Activated naive CD4-positive, alpha-beta T cell treated with Interleukin-2 at 50 U/mL for 16 hours (primary cell): ENCODE data around the gene DOCK4.

Experiments used
- DNase-seq: peaks from one replicate; pipeline ENCODE4 v3.0.0-alpha.2; 2020

DOCK4 gene

DNA sequence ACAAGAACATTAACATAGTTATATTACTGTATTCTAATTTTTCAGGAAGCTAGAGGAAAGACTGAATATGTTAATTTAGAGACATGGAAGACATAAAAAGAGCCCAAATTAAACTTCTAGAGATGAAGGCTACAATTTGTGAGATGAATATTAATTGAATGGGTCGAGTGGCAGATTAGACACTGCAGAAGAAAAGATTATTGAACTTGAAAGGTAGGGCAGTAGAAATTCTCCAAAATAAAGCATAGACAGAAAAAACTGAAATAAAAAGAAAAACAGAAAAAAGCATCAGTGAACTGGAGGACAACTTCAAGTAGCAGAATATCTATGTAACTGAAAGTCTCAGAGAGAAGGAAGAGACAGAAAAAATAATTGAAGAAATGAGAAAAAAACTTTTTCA, 369.6 kb downstream of the DOCK4 start:
- no peak for DNase-seq

DNA sequence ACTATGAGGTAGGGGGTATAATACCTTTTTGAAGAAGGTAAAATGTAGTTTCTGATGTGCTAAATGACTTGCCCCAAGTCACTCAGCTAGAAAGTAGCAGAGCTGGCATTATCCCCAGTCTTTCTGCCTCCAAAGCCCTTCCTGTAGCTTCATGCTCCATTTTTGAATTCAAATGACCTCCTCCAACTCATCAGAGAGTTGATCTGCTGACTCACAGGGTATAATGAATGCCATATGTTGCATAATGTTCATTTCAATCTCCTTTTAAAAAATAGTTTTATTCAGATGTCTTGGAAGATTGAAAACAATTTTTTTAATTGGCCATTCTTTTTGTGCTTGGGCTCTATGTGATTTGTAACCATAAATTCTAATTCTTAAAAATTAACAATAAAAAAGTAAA, 371.1 kb downstream of the DOCK4 start:
- DNase-seq: no peak

DNA sequence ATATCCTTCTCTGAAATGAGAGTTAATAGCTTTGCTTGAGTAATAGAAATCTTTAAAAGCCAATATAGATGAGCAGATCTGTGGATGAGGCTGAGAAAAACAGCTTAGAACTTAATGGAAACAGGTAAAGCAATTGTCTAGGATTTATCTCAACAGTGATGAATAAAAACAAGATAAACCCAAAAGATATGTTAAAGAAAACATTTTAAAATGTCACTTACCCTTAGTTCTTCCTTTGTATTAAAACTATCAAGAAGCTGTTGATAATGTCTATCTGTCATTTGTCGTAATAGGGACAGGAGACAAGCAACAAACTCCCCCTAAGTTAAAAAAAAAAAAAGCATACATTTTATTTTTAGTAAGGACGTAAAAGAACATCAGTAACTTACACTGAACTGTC, 371.8 kb downstream of the DOCK4 start:
- DNase-seq: no peak

DNA sequence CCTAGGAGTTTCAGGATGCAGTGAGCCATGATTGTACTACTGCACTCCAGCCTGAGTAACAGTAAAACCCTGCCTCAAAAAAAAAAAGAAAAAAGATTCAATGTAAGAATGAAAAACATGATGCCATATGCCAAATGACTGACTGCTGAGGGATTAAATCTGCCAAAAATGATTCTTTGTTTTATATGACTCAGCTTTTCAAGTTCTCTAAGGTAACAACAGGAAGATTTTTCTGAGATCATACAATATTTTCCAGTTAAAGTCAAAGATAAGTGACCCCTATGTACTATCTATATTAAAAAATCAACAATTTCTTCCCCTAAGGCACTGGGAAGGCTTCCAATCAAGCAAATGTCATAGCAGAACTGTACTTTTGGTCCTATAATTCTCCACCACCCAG, 372.7 kb downstream of the DOCK4 start:
- no peak for DNase-seq

DNA sequence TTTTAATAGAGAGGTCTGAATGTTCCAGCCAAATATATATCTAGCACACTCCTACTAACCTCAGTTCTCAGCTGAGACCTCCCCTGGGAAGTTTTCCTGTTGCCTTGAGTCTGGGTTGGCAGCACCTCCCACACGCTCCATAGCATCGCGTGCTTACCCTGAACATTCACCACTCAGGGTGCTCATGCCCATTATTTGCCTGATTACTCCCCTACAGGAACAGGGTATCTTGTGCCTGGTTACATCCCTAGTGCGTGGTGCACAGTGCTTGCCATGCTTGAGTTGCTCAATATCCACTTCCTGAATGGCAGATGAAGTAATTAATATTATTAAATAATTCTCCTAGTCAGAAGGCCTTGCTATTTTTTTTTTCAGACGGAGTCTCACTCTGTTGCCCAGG, 374.0 kb downstream of the DOCK4 start:
- DNase-seq: no peak

DNA sequence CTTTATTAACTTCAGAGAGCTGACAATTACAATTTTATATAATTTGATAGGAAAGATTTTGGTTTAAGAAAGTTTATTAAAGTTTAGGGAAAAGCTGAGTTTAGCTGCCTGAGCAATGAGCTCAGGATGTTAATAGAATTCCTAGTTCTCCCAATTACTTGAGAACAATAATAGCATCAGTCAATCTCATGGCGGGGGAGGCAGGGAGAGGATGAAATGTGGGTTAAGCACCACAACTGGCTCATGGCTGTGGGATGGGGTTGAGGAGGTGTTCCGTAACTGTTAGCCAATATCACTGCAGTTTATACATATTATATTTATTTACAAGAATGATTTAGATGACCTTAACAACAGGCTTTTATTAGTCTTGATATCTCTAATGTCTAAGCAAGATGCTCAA, 377.0 kb downstream of the DOCK4 start:
- no peak for DNase-seq

DNA sequence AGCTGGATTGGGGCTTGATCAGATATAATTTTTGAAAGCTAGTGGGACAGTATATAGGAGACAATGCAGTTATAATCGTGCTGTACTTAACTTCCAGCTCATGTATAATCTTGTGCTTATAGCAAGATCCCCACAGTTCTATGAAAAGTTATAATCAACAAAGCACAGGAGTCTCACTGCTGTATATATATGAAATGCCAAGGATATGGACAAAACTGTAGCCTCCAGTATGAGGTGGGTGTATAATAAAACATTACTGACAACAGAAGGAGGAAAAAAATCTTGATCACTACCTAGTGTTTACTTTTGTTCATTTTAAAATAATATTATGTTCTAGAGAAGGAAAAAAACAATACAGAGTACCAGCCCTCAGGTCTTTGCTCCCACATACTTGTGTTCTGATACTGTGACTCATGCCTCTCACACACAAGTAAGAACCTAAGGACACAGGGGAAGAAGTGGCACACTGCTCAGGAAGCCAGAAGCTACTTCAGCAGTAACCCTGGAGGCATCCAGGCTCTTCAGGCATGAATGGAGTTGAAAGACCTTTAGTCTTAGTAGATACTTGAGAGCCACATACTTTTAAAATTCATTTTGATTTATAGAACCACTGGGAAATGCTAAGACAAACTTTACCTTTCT, 378.2 kb downstream of the DOCK4 start:
- no peak for DNase-seq

DNA sequence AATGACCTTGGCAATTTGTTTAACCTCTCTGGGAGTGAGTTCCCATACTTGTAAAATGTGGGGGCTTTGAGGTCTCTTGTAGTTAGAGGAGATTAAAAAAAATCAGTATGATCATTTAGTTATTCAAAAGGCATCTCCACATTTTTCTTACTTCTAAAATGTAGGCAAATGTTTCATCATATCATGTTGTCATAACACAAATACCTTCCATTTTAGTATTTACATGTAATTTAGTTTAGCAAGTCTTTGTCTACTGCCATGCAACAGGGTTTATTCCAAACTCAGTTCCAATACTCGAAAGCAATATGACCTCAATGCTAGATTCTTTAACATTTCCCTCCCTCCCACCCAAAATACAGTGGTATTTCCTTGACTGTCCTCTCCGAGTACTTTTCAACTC, 381.2 kb downstream of the DOCK4 start:
- DNase-seq: no peak

DNA sequence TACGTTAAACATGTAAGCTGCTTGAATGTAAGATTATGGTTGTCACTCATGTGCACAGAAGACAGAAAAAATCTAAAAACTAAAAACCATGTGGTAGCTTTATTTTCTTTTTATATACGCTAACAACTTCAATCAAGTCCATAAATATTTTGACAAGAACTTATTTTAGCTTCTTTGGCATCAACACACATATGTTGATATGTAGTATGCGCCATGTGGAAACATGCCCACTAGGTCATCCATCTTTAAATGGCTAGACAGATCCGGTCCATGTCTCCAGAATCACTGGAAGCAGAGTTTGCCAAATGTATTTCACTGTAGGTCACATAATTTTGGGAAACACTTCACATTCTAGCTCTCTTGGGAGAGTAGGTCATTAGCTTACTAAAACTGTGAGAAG, 382.4 kb downstream of the DOCK4 start:
- no peak for DNase-seq

DNA sequence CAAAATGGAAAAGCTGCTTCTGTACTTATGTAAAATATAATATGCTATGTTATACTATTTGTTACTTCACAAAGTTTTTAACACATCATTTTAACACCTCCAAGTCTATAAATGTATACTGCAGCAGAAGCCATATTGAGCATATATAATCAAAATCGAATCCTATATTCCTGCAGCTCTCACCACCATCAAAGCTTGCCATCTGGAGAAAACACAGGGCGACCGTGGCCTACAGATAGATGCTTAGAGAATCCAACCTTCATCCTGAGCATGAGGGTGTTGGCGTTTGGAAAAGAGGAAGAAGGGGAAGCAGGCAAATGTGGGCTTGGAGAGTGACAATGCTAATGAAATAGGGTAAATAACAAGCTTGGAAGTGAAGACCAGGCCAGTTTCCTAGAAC, 385.2 kb downstream of the DOCK4 start:
- no peak for DNase-seq

DNA sequence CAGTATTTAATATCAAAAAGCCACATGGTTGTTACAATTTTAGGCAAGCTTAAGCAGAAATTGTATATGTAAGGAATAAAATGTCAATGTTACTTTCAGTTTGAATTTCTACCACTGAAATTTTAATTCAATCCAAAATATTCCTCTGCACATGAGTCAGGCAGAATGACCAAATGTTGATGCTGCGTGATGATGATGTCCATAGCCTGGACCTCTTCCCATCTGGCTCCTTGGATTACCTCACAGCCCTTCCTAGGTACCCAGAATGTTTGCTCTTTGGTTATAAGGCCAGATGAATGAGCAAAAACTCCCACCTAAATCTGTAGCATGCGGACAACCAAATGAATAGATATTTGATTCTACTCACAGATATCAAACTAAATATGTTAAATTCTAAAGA, 385.6 kb downstream of the DOCK4 start:
- DNase-seq: no peak

DNA sequence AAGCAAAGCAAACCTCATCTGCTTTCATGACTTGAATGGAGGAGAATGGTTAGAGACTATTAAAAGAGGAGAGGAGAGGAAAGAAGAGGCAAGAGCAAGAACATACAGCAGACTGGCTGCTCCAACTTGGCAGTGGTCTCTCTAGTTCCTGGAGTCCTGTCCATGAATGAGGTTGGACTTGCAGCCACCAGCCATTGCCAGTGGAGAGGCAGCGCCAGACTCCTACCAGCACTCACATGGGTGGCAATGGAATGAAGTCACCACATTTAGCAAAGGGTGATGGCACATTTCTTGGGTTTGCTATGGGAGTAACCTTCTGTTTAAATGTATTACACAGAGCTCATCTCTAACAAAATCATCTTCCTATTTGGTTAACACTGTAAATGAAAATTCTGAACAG, 386.1 kb downstream of the DOCK4 start:
- DNase-seq: no peak

DNA sequence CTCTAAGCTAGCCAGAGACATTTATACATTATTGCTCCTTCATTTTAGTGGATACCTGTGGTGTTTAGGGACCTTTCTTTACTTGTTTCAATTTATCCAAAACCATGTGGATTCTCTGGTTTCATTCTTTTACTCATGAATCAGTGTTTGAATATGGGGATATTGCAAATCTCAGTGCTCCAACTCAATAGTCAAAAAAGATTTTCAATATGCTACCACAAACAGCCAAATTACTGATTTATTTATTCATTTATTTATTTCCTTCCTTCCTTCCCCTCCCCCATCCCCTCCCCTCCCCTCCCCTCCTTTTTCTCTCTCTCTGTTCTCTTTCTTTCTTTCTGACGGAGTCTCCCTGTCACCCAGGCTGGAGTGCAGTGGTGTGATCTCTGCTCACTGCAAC, 390.8 kb downstream of the DOCK4 start:
- DNase-seq: no peak

DNA sequence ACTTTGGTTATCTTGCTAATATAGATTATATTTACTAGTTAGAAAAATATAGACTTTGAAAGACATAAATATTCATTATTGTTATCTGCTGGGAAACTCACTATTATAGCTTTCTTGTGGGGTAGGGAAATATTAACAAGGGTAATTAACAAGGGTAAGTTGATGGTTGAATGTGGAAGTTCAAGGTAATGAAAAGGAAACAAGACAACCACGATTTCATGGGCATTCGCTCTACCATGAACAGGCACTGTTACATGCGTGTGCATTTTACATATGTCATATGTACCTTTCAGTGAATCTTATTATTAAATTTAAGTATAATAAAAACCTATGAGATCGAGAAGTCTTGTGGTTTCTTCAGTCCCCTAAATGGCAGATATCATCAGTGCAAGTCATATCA, 392.9 kb downstream of the DOCK4 start:
- DNase-seq: no peak

DNA sequence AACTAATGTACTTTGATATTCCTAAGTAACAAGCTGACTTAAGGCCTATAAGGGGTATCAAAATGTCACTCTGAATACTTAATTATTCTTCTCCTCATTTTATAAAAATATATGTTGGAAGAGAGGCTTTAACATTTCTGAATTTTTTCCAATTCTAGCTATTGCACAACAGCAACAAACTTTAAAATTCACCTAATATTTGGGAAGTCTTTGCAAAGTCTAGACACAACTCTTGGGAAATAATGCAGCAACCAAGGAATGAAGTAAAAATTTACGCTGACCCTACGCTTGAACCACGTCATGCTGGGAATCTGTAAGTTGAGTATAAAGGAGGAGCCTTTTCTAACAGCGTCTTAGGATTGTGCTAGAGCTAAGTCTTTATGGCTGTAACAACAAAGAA, 400.0 kb downstream of the DOCK4 start:
- no peak for DNase-seq

DNA sequence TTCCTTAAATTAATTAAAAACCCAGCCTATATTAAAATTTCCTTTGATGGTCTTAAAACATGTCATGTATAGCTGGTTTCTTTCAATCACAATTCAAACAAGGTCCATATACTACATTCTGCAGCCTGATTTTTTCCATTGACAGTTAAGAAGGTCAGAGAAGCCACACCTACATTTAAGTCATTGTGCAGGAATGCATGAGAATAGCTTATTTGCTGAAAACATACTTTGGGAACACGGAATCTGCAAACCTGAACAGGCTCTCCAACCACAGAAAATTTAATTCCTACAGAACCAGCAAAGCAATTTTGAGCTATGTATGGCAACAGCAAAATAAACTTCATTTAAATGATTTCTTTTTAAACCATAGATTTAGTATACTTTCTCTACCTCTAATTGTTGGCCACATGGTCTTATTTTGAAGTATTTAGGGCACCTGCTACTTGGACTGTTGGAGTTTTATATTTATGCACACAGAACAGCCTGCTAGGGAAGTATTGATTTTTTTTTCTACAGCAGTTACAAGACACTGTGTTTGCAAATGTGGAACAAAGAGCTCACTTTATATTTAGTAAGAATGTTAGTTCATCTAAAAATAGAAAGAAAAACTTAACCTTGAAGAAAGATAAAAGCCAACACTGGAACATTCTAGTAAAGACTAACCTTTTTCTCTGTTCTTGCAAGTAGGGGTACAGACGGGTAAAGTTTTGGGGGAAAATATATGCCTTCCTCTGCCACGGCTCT, 403.0 kb downstream of the DOCK4 start:
- DNase-seq: no peak

DNA sequence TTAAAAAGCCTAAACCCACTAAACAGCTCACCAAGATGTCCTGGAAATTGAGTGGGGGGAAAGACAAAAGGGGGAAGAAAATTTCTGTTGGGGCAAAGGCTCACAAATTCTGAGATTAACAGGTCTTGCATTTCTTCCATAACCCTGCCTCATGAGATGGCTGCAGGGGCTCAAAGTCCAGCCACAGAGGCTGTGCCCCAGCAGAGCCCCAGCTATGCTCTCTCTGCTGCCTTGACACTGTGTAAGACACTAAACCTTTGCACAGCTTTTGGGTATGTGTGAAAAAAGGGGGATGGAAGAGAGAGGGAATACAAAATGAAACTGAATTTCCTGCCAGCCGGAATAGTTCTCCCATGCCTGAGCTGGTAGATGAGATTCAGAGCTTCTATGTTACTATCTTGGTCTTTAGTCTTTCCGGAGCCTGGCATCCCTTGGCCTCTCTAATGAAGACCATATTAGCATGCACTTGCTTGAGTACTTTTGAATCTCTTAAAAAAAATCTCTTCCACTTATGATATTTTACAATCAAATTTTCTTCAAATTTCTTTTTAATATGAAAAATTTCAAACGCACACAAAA, 403.9 kb downstream of the DOCK4 start:
- DNase-seq: no peak

DNA sequence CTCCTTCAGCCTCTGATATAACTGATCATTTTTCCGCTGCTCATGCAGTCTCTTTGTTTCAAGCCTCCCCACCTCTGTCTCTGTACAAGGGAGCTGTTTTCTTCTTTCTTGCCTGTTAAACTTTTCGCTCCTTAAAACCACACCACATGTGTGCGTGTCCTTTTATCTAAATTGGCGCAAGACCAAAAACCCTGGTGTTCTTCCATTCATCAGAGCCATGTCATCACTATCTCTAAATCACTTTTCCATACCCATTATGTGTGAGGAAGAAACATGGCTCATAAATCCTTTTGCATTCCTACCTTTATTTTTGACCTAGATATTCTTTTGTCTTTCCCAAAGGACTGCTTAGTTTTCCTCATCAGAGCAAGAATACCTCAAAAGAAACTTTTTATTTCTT, 404.9 kb downstream of the DOCK4 start:
- no peak for DNase-seq

DNA sequence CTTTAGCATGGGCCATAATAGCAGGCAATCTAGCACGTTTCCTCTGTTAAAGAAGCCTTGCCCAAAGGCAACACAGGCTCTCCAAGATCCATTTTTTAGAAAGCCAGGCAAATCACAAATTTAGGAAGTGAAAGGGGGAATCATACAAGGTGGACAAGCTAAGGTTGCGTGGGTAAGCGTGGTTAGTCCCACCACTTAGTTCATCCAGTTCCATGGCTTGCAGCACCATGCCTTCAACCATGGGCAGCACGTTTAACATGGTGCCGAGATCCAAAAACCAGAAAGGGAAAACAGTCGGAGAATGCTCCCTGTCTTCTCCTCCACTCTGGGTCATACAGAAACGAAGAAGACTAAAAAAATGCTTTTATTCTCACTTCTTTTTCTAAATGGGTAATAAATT, 409.5 kb downstream of the DOCK4 start:
- no peak for DNase-seq

DNA sequence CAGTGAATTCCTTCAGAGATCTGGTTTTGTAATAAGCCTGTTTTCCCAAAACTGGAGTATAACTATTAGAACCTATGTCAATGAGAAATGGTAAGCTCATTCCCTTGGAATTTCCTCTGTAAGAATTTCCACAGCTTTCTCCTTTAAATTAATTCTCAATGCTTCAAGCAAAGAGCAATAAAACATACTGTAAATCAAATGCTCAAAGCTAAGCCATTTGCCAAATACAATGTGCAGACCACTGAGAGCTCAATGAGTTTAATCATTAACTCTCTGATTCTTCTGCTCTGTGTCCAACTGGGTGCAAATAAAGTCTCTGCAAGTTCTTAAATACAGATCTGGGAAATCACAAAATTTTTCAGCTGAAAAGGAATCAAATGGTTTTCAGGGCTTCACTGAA, 416.3 kb downstream of the DOCK4 start:
- no peak for DNase-seq

DNA sequence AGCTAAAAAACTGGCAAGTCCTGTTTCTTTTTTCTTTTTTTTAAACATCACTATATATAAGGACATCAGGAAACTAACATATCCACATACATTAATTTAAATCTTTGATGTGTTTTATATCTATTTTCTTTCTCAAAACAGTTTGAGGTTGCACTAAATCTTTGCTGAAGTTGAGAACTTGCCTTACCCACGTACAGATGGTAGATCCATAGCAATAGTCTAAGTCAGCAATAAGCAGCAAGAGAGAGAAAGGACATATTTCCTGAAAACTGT, 417.2 kb downstream of the DOCK4 start:
- no peak for DNase-seq

DNA sequence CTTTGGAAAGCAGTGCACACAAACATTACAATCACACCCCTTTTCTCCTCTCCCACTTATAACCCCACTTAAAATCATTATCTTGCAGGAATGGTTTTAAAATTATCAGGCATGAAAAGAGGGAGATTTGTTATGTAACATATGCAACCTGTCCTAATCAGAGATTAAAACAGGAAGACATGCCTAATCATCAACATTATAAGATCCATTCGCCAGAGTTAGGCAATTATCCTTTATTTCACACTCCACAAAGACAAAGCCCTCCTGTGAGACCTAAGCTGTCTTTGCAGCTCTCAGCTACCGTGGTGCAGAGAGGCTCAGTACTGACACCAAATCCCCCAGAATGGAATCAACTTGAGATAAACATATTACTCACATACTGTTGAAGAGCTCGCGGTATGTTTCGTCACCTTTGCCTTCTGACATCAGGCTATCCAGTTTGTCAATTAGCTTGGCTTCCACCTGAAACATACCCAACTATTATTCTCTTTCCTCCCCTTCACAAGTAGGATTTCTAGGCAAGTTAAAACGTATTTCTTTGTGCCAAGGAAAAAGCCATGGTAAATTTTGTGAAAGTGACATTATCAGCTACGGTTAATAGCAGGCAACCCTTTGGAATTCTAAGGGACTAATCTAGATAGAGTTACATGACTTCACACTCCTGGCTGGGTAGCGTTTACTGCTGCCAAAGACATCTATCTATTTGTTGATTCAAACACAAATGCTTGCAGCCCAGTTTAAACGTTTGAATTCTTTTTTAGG, 417.7 kb downstream of the DOCK4 start:
- DNase-seq: no peak

DNA sequence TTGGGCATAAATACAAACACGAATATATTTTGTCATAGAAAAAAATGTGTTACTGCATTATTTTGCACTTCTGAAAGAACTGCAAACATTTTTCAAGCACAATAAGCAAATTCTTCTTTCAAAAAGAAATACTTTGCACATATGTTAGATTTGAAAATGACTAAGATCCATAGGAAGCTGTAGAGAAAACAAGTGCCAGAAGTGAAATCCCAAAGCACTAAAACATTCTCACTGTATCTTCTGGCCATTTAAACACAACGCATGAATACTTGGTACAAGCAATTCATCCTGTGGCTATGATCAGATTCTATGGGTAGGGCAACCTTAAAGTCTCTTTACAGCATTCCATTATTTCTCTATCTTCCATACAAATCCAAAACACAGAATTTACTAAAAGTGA, 418.5 kb downstream of the DOCK4 start:
- DNase-seq: no peak

DNA sequence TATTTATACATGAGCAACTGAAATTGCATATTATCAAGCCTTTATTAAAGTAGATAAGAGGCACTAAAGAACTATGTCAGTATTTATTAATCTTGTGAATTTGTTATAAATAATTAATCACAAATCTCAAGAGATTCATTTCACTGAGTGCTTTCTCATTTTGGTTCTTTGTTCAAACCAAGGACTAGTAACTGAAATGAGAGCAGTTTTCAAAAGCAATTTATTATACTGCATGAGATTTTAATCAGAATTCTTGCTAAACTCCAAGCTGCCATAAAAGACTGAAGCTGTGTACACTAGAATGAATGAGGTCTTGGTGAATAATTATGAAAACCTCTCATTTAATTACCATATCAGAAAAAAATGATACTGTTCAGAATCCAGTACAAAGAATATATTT, 419.1 kb downstream of the DOCK4 start:
- no peak for DNase-seq
